Neural progenitor cell (in vitro differentiated cells): Measurements from ENCODE around the gene FLRT2.

ENCODE experiments used
- EZH2 ChIP-seq: fragments of 200-600 bp; sonication (generic); IDR thresholded peaks from 2 replicates; pipeline ENCODE4 v1.6.1; 2017; ENCODE audit warnings: antibody characterized with exemption, mild to moderate bottlenecking, moderate library complexity
- TF ChIP-seq, protein P1 (sequence below): fragments of 200-600 bp; sonication (generic); IDR thresholded peaks from 2 replicates; pipeline ENCODE4 v1.5.1; 2017; ENCODE audit warnings: antibody characterized with exemption, mild to moderate bottlenecking

DNA sequence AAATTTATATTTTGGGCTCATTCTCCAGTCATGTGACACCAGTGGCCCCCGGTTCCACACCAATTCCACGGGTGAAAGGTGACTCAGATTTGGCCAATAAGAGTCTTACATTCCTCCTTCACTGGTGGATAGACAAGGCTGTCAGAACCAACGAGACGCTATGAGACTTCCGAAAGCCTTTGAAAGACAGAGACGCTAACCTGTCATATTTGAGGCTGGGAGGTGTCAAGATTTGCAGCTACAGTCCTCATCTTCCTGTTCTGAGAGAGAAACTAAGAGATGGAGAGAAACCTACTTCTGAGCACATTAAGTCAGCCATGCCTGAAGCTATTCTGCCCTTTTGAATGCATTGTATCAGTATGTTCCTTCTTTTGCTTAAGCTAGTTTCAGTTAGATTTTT, 171.2 kb downstream of the FLRT2 start:
- TF ChIP-seq, protein P1, sequence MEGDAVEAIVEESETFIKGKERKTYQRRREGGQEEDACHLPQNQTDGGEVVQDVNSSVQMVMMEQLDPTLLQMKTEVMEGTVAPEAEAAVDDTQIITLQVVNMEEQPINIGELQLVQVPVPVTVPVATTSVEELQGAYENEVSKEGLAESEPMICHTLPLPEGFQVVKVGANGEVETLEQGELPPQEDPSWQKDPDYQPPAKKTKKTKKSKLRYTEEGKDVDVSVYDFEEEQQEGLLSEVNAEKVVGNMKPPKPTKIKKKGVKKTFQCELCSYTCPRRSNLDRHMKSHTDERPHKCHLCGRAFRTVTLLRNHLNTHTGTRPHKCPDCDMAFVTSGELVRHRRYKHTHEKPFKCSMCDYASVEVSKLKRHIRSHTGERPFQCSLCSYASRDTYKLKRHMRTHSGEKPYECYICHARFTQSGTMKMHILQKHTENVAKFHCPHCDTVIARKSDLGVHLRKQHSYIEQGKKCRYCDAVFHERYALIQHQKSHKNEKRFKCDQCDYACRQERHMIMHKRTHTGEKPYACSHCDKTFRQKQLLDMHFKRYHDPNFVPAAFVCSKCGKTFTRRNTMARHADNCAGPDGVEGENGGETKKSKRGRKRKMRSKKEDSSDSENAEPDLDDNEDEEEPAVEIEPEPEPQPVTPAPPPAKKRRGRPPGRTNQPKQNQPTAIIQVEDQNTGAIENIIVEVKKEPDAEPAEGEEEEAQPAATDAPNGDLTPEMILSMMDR, result no peak
- TF ChIP-seq EZH2, result no peak
